Non-pigmented ciliary epithelial cell (primary cell): Measurements from ENCODE around the gene SMCO4.

ENCODE experiments used
- DNase-seq: peaks from one replicate; pipeline ENCODE4 v3.0.0-alpha.2; 2010; ENCODE audit warnings: low read depth

The SMCO4 gene

GRCh38 chr11:93504110-93505095 is 38.8 kb downstream of the SMCO4 start:
- DNase-seq: no peak

GRCh38 chr11:93501856-93502255 is 41.3 kb downstream of the SMCO4 start:
- no peak for DNase-seq

DNA sequence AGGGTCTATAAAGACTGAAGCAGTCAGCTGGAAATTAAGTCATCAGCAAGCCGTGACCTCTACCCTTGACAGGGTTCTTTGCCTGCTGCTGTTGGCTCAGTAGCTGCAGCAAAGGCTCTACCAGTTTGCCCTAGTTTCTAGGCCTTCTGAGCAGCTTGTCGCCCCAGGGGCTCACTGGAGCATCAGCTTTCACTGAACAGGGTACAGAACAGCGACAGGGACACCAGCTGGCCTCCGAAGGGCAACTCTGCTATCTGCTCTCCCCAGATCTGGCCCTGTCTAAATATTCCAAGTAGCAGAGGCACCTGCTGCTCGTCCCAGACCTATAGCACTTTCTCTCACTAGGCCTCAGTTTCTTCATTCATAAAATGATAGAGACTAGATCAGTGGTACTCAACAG is 42.4 kb downstream of the SMCO4 start:
- no peak for DNase-seq

- DNase-seq: peak; percentile 17
These were observed 44.5 kb downstream of the SMCO4 start for GRCh38 chr11:93498641-93499040.

- no peak for DNase-seq
These were observed 45.0 kb downstream of the SMCO4 start for GRCh38 chr11:93498161-93498560.

GRCh38 chr11:93497596-93497995 is 45.6 kb downstream of the SMCO4 start:
- no peak for DNase-seq

DNA sequence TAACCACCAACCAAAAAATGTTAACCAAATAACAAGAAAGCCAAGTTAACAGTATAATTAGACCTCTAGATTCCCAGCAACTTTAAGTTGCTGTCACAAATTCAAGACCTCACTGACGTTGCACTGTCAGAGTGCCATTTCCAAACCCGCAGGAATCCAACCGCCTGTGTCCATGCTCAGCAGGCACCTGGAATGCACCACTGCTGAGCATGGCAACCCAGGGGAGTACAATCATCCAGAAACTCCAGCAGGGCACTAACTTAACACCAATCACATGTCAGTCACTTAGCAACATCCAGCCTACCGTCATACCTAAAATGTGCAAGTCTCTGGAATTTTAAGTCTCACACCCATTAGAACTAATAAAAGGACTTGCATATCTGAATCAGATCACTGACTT is 48.8 kb downstream of the SMCO4 start:
- DNase-seq: peak; percentile 59

GRCh38 chr11:93493252-93493897 is 49.8 kb downstream of the SMCO4 start:
- no peak for DNase-seq

- DNase-seq: no peak
These were observed 50.5 kb downstream of the SMCO4 start for GRCh38 chr11:93492464-93493251.

DNA sequence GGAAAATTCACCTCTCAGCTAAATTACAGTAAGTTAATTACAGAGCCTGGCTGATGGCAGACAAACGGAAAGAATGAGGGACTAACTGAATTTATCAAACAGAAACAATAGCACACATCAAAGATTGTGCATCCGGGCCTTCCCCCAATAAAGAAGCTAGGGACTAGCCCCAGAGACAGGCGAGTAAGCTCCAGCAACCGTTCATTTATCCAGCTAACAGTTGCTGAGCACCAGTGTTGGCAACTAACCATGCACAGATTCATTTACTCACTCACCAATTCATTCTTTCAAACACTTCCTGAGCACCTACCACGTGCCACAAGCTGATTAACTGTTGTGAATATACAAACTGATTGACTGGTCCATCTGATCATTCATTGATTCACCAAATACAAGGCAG is 51.2 kb downstream of the SMCO4 start:
- DNase-seq: no peak

DNA sequence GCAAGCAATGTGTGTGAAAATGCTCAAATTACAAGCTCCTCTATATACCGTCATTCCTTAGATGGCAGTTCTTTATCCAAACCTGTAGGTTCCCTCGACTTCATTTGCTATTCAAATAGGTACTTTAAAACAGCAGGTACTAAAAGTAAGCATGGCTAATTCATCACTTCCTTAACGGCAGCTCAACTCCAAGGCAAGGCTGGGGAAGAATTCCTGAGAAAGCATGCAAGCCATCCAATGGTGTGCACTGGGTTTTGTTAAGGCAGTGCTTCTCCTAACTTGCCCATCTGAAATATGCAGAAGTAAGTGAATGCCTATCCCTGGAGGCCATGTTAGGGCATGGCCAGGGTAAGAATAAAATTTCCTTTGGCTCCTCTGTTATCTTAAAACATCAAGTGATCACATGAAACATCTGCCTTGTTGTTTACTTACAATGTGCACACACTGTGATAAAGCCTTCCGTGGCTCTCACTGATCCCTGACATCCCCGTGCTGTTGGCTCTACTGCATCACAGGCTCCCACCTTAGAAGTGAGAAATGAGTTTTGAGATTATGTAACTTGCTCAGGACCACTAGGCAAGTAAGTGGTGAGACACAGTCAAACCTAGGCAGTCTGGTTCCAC is 52.1 kb downstream of the SMCO4 start:
- DNase-seq: no peak

- no peak for DNase-seq
These were observed 53.4 kb downstream of the SMCO4 start for GRCh38 chr11:93489841-93490240.

- no peak for DNase-seq
These were observed 56.1 kb downstream of the SMCO4 start for GRCh38 chr11:93487032-93487483.

DNA sequence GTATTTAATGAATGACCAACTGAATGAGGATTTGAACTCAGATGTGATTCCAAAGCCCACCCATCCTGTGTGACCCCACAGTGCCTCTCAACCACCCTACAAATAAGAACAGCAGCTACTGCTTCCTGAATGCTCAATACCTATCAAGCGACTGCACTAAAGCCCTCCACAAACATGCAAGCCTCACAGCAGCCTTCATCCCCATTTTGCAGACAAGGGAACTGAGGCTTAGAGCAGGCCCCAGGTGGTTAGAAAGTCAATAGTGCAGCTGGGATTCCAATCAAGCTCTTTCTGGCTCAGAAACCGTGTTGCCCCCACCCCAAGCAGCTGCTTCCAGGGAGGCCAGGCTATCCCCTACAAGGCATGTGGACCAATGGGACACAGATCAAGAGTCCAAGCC is 57.2 kb downstream of the SMCO4 start:
- DNase-seq: no peak

- no peak for DNase-seq
These were observed 58.5 kb downstream of the SMCO4 start for GRCh38 chr11:93484716-93485115.

- no peak for DNase-seq
These were observed 60.6 kb downstream of the SMCO4 start for GRCh38 chr11:93482556-93482955.

DNA sequence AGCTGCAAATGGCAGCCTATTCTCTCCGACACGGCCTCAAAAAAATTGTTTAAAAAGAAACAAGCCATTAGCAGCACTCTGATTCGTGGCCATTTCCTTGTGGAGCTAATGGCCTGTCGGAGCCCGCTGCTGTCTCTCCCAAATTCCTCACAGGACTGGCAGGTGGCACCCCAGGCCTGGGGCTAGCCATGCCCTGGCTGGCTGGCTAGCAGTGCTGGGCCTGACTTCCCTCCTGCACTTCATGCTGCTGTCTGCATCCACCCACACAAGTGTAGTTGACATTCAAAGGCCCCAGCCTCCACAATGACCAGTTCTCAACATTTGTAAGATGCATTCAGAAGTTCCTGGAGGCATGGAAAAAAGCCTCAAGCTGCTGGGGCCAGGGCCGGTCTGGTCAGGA is 61.5 kb downstream of the SMCO4 start:
- no peak for DNase-seq

- no peak for DNase-seq
These were observed 61.9 kb downstream of the SMCO4 start for GRCh38 chr11:93481279-93481678.

- no peak for DNase-seq
These were observed 62.4 kb downstream of the SMCO4 start for GRCh38 chr11:93480756-93481155.

GRCh38 chr11:93480256-93480655 is 62.9 kb downstream of the SMCO4 start:
- DNase-seq: no peak

GRCh38 chr11:93478841-93479240 is 64.3 kb downstream of the SMCO4 start:
- DNase-seq: no peak

DNA sequence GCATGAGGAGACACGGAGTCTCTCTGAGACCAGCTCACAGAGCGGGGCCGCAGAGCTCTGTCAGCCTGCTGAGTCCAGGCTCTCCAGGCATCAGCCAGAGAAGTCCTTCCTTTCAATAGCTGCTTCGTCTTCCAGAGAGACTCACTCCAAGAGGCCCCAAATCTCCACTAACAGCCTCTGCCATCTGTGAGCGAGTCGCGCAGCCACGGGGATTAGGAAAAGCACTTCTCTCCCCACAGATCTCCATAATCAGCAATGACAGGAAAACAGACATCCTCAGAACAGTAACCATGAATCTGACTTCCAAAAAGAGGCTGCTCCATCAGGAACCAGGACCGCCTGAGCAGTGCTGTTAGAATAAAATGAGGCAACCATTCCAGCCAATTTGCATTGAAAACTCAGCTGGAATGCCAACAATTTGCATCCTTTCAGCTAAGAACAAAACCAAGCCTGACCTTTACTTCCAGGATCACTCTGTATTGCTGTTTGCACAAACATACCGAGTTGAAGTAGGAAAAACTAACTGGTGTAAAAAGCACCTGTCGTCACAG is 65.4 kb downstream of the SMCO4 start:
- no peak for DNase-seq
